GF-D8 (cell line): ENCODE results near the gene CSTF1.

Experiments used
- DNase-seq: peaks from one replicate; lab custom pipeline; 2025; lab: John Stamatoyannopoulos, UW

CSTF1 gene

GRCh38 chr20:56429502-56429901 lies 37.1 kb downstream of the CSTF1 start:
- DNase-seq = peak; percentile 66

GRCh38 chr20:56429941-56430340 lies 37.5 kb downstream of the CSTF1 start:
- DNase-seq = no peak

- no peak for DNase-seq
These were observed 38.0 kb downstream of the CSTF1 start for GRCh38 chr20:56430461-56430860.

- DNase-seq = no peak
These were observed 38.5 kb downstream of the CSTF1 start for GRCh38 chr20:56430957-56431356.

- no peak for DNase-seq
These were observed 39.0 kb downstream of the CSTF1 start for GRCh38 chr20:56431471-56431870.

- no peak for DNase-seq
These were observed 40.9 kb downstream of the CSTF1 start for GRCh38 chr20:56433221-56433879.

- DNase-seq = no peak
These were observed 41.4 kb downstream of the CSTF1 start for GRCh38 chr20:56433880-56434255.

- no peak for DNase-seq
These were observed 44.9 kb downstream of the CSTF1 start for GRCh38 chr20:56437196-56437960.

GRCh38 chr20:56438284-56438683 lies 45.8 kb downstream of the CSTF1 start:
- DNase-seq = no peak

- DNase-seq = no peak
These were observed 47.4 kb downstream of the CSTF1 start for GRCh38 chr20:56439771-56440291.

- DNase-seq = peak; percentile 11
These were observed 48.0 kb downstream of the CSTF1 start for GRCh38 chr20:56440346-56441007.

GRCh38 chr20:56442389-56443365 lies 50.2 kb downstream of the CSTF1 start:
- peak; percentile 8 for DNase-seq

GRCh38 chr20:56443654-56444540 lies 51.5 kb downstream of the CSTF1 start:
- no peak for DNase-seq

GRCh38 chr20:56445130-56445529 lies 52.7 kb downstream of the CSTF1 start:
- no peak for DNase-seq

- no peak for DNase-seq
These were observed 53.1 kb downstream of the CSTF1 start for GRCh38 chr20:56445540-56445939.

GRCh38 chr20:56447227-56447626 lies 54.8 kb downstream of the CSTF1 start:
- DNase-seq = no peak

- no peak for DNase-seq
These were observed 57.0 kb downstream of the CSTF1 start for GRCh38 chr20:56449459-56449858.

GRCh38 chr20:56451056-56451765 lies 58.8 kb downstream of the CSTF1 start:
- peak; percentile 4 for DNase-seq

GRCh38 chr20:56453352-56453751 lies 60.9 kb downstream of the CSTF1 start:
- DNase-seq = peak; percentile 16

GRCh38 chr20:56454754-56455153 lies 62.3 kb downstream of the CSTF1 start:
- no peak for DNase-seq
